Sciatic nerve (tissue), 2 donors: ENCODE measurements around the gene DGKD. TPM values are rescaled to one million over a fixed set of nuclear protein-coding genes. Genes with fewer than 3 reads are reported as not detected.
A peak's percentile ranks its signal among the peaks of the same experiment; 100 is the strongest.

Experiments used
- ATAC-seq: fragments of 200-7000 bp; cut with Tn5 transposase; one replicate; pipeline ENCODE4 v1.9.1; 2020; ENCODE audit warnings: mild to moderate bottlenecking, moderate library complexity
- DNase-seq: peaks from one replicate; pipeline ENCODE4 v3.0.0-alpha.2; 2020; ENCODE audit warnings: low spot score
- intact Hi-C: fragments of 100-400 bp; cut with DNase I; formaldehyde crosslinking; loops from one replicate; pipeline ENCODE4 v1.14.2; 2022
- total RNA-seq: library from RNA; stranded (reverse); fragmentation: NEBNext Ultra II Directional; extraction: Animal tissue kit (Norgen Biotek cat#: 25700); gene quantifications from one replicate; pipeline ENCODE4 v1.2.1, GENCODE V29; 2021
- donor health status: DM: no; HTN: no; CAD: no.
- donor health status: DM: no; HTN: no; CAD: no.

The DGKD gene
- total RNA-seq, 1 donor from 2014 or later: 35.8 TPM

DNA sequence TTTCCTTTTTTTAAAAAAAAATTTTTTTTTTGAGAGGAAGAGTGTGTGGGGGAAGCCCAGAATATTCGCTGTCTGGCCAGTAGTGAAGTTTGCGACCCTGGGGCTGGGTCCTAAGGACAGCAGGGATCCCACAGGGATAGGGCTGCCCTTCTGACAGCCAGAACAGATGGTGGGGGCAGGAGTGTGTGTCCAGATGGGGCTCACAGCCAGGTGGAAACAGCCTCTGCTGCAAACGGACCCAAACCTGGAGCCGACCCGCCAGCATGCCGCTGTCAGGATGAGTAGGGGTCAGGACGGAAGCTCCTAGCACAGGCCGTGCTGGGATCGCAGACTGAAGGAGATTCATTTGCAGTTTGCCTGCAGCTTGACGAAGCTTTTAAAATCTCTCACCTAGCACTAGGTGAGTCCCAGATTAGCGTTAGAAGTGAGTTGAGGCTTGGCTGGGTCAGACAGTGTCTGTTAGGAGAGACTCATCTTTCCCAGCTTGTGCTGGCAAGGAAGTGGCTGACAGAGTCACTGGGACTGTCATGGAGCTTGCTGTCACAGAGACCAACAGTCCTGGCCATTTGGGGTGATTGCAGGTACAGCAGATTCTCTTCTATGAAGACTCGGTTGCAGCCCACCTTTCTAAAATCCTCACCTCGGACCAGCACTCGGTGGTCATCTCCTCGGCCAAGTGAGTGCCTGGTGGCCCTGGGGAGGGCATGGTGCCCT is 93.4 kb downstream of the DGKD start:
- DNase-seq (peak; percentile 53), ATAC-seq (no peak)
- intact Hi-C loops: loop anchor here (10.0 kb wide), 1 partner anchor 93 kb away; the partner anchor contains the start of gene DGKD

DNA sequence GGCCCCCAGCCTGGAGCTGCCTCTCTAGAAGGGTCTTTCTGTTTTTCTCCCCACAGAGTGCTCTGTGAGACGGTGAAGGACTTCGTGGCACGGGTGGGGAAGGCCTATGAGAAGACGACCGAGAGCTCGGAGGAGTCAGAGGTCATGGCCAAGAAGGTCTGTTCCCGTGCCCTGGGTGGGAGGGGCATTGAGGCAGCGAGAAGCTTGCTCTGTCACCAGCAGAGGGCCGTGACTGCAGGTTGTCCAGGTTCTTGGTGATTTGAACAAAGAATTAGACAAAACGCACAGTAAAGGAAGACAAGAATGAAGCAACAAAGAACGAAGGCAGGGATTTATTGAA is 93.9 kb downstream of the DGKD start:
- peak; percentile 53 for DNase-seq
- ATAC-seq: no peak

DNA sequence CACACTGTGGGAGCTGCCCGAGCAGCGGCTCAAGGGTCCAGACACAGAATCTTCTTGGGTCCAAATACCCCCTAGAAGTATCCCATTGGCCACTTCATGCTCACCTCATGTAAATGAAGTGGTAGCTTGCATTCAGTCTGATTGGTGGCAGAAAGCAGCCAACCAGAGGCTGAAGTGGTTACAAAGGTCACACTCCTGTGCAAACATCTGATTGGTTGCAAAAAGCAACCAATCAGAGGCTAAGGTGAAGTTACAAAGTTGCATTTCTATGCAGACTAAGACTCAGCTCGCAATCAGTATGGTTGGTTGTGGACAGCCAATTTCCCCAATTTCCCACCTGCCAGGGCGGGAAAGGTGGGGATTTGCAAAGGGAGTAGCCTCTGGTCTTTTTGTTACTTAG is 94.3 kb downstream of the DGKD start:
- intact Hi-C loops: loop anchor here (10.0 kb wide), 1 partner anchor 94 kb away; the partner anchor contains the start of gene DGKD
- ATAC-seq (no peak), DNase-seq (peak; percentile 1)

More for the DNA sequence above, 93.9 kb downstream of the DGKD start:
- intact Hi-C loops: loop anchor here (10.0 kb wide), 1 partner anchor 93 kb away; the partner anchor contains the start of gene DGKD

DNA sequence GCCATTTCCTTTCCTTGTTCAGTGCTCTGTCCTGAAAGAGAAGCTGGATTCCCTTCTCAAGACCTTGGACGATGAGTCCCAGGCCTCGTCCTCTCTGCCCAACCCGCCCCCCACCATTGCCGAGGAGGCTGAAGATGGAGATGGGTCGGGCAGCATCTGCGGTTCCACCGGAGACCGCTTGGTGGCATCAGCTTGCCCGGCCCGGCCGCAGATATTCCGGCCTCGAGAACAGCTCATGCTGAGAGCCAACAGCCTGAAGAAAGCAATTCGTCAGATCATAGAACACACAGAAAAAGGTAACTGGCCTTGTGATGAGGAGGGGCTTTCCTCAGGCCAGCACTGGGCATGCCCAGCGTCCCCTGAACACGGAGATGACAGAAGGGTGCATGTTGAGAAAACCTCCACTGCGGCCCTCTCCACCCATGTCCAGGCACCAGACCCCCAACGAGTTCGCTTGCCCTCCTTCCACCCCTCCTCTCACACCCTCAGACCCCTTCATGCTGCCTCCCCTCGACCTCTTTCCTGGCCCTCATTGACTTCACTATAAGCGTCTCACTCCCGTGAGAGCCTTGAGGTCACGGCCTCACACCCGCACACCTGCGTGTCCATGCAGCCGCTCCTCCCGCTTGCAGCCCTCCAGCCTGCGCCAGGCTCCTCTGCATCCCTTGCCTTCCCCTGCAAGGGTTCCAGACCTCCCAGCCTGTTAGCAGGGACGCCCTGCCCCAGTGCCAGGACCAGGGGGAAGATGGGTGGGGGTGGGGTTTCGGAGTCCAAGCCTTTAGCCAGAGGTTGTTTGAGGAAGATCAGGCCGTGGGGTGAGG is 95.0 kb downstream of the DGKD start:
- peak; percentile 69 for DNase-seq
- intact Hi-C loops: loop anchor here (10.0 kb wide), 1 partner anchor 94 kb away; the partner anchor contains the start of gene DGKD
- ATAC-seq: peak; percentile 45

DNA sequence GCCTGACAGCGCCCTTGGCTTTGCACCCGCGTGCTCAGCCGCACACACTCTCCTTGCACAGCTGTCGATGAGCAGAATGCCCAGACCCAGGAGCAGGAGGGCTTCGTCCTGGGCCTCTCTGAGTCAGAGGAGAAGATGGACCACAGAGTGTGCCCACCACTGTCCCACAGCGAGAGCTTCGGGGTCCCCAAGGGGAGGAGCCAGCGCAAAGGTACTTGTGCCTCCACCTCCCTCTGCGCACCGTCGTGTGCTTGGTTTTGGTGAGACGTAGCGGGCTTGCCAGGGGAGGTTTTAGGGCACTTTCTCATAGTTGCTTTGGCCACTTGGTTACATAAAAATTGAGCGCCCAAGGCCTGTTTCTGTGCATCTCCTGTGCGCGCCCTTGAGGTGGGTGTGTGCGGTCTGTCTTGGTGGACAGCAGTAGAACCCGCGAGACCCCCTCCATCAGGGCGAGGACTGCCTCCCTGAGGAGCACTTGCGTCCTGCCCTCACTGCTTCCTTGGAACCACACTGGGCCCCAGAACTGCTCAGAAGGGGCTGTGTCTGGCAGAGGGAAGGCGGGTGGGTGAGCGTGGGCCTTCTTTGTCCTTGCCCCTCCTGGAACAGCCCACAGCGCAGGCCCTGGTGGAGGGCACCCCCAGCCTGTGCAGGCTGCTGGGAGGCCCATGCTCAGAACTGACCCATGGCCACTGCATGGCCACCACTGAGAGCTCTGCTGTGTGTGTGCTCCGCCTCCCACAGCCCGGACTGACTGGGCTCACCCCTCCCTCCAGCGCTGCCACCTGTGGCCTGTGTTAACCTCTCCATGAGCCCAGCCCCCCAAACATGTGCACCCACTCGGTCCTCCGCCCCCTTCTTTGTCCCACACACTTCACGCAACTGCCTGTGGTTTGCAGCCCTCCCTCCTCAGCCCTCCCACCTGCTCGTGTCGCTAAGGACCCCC is 95.9 kb downstream of the DGKD start:
- intact Hi-C loops: loop anchor here (5.0 to 10.0 kb wide), 2 partner anchors 95 to 1713 kb away; partner anchors contain the start of gene DGKD
- peak; percentile 43 for DNase-seq
- no peak for ATAC-seq

DNA sequence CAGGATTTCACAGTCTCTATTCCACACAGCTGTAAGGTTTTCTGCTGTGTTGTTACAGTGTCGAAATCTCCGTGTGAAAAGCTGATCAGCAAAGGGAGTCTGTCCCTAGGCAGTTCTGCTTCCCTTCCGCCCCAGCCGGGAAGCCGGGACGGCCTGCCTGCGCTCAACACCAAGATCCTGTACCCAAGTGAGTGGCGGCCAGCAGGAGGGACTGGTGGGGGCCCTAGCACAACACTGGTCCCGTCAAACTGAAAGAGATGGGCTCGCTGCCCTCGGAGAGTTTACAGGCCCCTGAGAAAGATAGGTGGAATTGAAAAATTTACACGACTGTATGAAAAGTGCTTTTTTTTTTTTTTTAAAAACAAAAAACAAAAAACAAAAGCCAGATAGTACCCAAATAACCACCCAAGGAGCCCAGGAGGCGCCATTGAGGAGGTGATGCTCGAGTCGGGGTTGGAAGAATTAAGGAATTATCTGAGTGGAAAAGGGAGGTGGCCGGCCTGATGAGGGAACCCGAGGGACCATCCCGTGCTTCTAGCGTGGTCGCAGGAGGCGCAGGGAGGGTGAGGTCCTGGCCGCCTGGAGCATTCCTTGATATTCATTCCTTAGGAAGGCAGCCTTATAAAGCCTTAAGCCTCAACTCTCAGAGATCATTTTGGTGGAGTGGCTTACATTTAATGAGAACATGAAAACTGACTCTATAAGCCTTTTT is 96.7 kb downstream of the DGKD start:
- ATAC-seq: no peak
- DNase-seq: peak; percentile 42
- intact Hi-C loops: loop anchor here (5.0 kb wide), 1 partner anchor 1714 kb away; no protein-coding TSS in a partner anchor

DNA sequence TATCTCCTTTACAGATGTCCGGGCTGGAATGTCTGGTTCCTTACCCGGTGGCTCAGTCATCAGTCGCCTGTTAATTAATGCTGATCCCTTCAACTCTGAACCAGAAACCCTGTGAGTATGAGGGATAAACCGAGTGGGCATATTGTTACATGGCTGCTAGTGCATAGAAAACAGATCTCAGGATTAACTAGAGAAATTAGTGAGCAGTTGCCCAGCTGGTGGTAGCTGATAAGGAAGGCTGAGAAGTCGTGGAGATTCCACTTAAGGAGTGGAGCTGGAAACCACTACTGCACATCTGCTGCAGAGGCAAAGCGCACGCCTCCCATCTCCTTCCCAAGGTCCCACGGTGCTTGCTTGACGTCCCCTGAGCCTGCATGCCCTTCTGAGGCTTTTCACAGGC is 97.7 kb downstream of the DGKD start:
- DNase-seq: peak; percentile 18
- no peak for ATAC-seq
- intact Hi-C loops: loop anchor here (5.0 kb wide), 1 partner anchor 1715 kb away; no protein-coding TSS in a partner anchor

DNA sequence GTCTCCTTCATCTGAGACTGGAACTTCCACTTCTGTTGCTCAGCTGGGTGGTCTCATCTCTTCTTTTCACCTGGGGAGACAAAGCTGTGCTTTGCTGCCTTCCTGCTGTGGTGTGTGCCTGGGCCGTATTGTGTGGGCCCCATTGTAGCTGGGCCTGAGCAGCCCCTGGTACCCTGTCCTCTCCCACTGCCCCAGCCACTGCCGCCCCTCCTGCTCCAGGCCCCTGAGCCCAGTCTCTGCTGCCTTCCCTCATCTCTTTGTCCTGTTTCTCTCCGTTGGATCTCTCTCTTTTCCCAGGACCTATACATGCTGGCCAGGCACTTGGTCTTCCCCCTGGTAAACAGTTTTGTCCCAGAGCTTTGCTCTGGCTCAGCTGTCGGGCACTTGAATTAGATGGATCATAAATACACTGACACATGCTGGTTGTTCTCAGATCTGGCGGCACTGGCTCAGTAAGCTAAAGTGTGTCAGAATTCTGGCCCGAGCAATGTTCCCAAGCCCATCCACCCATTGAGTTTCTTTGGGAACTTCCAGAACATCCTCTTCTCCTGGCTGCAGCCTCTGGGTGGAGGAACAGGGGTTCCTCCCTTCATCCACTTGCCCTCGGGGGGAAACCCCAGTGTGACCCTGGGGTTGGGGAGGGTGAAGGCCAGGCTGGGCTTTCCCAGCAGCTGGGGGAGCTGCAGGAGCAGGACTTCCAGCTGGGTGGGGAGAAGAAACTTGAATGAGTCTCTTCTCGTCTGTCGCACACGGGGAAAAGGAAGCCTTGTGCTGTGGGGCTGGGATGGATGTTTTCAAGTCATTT is 99.0 kb downstream of the DGKD start:
- no peak for ATAC-seq
- intact Hi-C loops: loop anchor here (5.0 kb wide), 1 partner anchor 1716 kb away; no protein-coding TSS in a partner anchor
- DNase-seq: peak; percentile 32

DNA sequence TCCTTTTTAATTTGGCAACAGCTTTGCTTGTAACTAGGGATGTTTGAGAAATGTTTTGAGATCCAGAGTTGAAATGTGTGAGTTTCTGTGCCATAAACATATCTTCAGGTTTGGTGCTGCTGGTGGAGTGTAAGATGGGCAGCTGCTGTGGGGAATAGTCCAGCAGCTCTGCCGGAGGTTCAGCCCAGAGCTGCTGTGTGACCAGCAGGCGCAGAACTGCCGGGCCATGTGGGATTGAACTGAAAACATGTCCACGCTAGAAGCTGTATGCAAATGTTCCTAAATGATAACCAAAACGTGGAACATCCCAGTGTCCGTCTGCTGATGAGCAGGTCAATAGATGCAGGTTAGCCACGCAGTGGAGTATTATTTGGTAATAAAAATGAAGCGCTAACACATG is 99.6 kb downstream of the DGKD start:
- DNase-seq: peak; percentile 25
- intact Hi-C loops: loop anchor here (5.0 kb wide), 1 partner anchor 1717 kb away; no protein-coding TSS in a partner anchor
- no peak for ATAC-seq

DNA sequence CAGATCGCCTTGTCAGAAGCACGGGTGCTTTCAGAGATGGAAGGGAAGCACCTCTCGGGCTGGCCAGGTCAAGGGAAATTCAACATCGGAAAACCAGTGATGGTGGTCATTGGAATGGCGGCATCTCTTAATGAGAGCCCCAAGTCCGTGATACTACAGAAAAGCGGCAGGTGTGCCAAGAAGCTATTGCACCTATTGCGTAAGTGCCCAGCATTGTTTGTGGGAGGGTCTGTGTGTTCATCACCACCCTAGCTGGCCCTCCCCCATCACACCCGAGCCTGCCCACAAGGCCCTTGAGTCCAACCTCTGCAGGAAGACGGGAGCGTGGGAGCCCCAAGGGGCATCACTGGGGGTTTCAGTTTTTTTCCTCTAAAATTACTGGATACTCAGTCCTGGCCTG is 100.7 kb downstream of the DGKD start:
- DNase-seq (peak; percentile 32), ATAC-seq (no peak)
- intact Hi-C loops: no loop called here

DNA sequence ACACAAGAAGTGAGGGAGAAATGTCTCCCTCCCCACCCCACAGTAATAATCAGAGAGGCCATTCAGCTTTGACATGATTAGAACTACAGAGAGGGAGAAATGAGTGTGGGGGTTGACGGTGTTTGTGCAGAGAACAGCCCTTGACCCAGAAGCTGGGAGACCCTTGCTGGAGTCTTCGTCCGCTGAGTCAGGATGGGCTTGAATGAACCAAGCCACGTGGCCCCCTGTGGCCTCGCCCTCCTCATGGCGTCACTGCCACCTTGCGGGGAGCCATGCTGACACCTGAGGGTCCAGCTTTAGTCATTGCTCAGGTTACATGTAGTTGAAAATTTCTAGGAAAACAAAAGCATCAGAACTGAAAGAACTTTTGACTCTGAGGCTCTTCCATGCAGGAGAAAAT is 101.2 kb downstream of the DGKD start:
- no peak for ATAC-seq
- intact Hi-C loops: no loop called here

DNA sequence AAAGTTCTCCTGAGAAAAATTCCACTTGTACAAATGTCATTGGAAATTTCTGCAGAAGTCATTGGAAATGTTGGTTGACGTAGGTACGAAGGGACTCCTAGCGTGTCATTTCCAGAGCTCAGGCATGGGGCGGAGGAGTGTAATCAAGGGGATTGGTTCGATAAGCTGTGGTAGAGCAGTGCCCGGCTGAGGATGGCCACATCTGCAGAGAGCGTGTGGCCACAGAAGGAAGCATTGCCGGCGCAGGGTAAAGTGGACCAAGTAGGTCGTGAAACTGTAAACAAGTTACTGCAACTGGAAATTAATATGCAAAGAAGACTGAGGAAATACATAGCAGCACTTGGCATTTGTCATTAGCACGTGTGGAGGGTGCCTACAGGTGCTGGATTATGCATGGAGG is 101.8 kb downstream of the DGKD start:
- ATAC-seq (no peak), DNase-seq (no peak)
- intact Hi-C loops: no loop called here

More for the DNA sequence above, 101.2 kb downstream of the DGKD start:
- no peak for DNase-seq

DNA sequence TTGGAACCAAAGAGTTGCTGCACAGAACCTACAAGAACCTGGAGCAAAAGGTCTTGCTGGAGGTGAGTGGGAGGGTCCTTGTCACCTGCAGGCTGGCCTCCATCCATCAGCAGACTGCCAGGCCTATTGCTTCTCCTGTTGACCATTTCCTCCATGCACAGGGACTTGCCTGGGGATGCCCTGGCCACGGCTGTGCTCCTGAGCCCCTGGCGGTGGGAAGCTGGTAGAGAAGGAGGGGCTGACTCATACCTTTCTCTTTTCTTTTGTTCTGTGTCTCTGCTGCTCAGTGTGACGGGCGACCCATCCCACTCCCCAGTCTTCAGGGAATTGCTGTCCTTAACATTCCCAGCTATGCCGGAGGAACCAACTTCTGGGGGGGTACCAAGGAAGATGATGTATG is 102.6 kb downstream of the DGKD start:
- no peak for ATAC-seq
- intact Hi-C loops: no loop called here
- DNase-seq: no peak

DNA sequence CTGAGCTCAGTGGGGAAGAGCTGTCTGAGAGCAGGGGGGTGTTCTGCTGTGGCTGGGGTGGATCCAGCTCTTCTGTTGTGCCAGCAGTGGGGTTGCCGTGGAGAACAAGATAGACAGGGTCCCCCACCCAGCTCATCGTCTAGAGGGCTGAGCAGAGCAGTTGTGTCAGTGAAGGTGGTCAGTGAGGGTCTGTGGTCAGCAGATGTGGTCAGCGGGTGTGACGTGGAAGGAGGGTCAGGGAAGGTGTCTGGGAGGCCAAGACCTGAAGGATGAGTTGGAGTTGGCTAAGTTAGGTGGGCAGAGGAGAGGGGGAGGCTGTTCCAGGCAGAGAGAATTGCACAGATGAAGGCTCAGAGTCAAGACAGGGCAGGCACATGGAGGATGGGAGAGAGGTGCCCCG is 103.1 kb downstream of the DGKD start:
- DNase-seq: no peak
- no peak for ATAC-seq
- intact Hi-C loops: no loop called here

DNA sequence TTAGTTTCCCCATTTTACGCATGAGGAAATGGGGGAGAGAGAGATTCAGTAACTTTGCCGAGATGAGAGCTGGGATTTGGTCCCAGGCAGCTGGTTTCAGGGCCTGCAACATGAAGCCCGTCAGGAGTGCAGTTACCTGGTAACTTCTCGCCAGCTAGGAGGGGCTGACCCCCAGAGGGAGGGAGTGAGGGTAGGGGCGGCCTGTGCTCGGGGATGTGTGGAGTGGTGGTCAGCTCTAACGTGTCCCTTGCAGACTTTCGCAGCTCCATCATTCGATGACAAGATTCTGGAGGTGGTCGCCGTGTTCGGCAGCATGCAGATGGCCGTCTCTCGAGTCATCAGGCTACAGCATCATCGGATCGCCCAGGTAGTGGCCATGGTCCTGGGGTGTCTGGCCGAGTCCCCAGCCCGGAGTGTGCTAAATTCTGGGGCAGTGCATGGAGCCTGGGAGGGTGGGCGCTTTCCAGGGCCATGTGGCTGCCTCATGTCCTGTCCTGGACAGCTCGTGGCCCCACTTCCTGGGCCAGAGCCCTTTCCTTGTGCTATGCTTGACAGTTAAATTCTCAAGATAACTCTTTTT is 103.8 kb downstream of the DGKD start:
- intact Hi-C loops: no loop called here
- ATAC-seq: no peak
- no peak for DNase-seq

DNA sequence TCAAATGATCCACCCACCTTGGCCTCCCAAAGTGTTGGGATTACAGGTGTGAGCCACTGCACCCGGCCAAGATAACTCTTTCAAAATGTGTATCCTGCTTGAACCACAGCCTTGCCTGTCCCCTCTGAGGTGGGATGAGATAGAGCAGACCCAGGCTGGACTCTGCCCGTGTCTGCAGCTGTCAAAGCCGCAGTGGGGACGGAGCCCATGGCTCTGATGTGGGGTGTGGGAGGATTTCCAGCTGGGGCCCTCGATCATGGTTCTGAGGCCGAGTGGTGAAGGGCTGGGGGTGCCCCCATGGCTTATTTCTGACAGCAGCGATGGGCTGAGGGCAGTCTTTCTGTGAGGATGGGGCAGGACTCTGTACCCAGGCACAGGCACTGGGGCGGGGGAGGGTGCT is 104.5 kb downstream of the DGKD start:
- no peak for DNase-seq

DNA sequence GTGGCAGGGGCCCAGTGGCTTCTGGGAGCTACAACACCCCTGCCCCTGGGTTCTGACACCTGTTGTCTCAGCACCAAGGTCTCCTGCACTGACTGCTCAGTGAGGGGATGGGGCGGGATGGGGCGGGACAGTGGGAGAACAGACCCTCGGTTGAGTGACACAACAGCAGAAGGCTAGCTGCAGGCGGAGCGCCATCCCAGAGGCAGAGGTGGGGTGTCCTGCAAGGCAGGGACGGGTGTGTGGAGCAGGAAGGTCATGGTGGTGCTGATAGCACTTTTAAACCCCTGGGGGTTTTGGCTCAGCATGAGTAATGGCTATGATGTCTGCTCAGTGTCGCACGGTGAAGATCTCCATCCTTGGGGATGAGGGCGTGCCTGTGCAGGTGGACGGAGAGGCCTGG is 105.1 kb downstream of the DGKD start:
- intact Hi-C loops: no loop called here
- no peak for ATAC-seq
- no peak for DNase-seq

More for the DNA sequence above, 104.5 kb downstream of the DGKD start:
- intact Hi-C loops: no loop called here
- no peak for ATAC-seq
